Neural cell (in vitro differentiated cells): ENCODE data around the gene IFT80. TPM values are rescaled to one million over a fixed set of nuclear protein-coding genes. Genes with fewer than 3 reads are reported as not detected.

Source experiments
- H2AFZ ChIP-seq: fragments of 200-600, 300-800 bp; sonication (generic), shearing (Covaris generic); 2 replicates; pipeline ENCODE4 v1.6.0; 2014; ENCODE audit warnings: low read depth, mild to moderate bottlenecking, antibody characterized with exemption, low read length, moderate library complexity
- H3F3A ChIP-seq: fragments of 200-600 bp; shearing (Covaris generic); 2 replicates; pipeline ENCODE4 v1.6.1; 2016; ENCODE audit warnings: mild to moderate bottlenecking, moderate library complexity, mixed read lengths, antibody characterized with exemption, low read length; ENCODE audit not compliant: insufficient read depth, poor library complexity, severe bottlenecking
- H3K27ac ChIP-seq: fragments of 200-600, 300-800 bp; sonication (generic), shearing (Covaris generic); 2 replicates; pipeline ENCODE4 v1.5.1; 2014; ENCODE audit warnings: mild to moderate bottlenecking, low read length, moderate library complexity
- H3K27me3 ChIP-seq: fragments of 300-800, 200-600 bp; sonication (generic), shearing (Covaris generic); 2 replicates; pipeline ENCODE4 v1.6.0; 2014; ENCODE audit warnings: mild to moderate bottlenecking, low read depth, low read length, moderate library complexity; ENCODE audit not compliant: insufficient read depth
- H3K36me3 ChIP-seq: fragments of 300-800, 200-600 bp; sonication (generic), shearing (Covaris generic); 2 replicates; pipeline ENCODE4 v1.5.1; 2014; ENCODE audit warnings: mild to moderate bottlenecking, antibody characterized with exemption, low read length, moderate library complexity; ENCODE audit not compliant: insufficient read depth
- H3K4me2 ChIP-seq: fragments of 300-800, 200-600 bp; sonication (generic), shearing (Covaris generic); 2 replicates; pipeline ENCODE4 v1.6.0; 2014; ENCODE audit warnings: mild to moderate bottlenecking, low read length
- H3K4me3 ChIP-seq: fragments of 300-800, 200-600 bp; sonication (generic), shearing (Covaris generic); 2 replicates; pipeline ENCODE4 v1.5.1; 2014; ENCODE audit warnings: mild to moderate bottlenecking, low read length, moderate library complexity
- H3K79me2 ChIP-seq: fragments of 200-600 bp; shearing (Covaris generic); replicated peaks from 2 replicates; pipeline ENCODE4 v1.6.0; 2014; ENCODE audit warnings: mild to moderate bottlenecking, low read length, moderate library complexity; ENCODE audit not compliant: insufficient read depth
- H3K9ac ChIP-seq: fragments of 300-800, 200-600 bp; sonication (generic), shearing (Covaris generic); 2 replicates; pipeline ENCODE4 v1.6.1; 2016; ENCODE audit warnings: mild to moderate bottlenecking, low read length, mixed read lengths
- H3K9me2 ChIP-seq: fragments of 200-600 bp; shearing (Covaris generic); 2 replicates; pipeline ENCODE4 v1.6.1; 2016; ENCODE audit warnings: mild to moderate bottlenecking, low read length, mixed read lengths; ENCODE audit not compliant: insufficient read depth
- H3K9me3 ChIP-seq: fragments of 200-600, 300-800 bp; sonication (generic), shearing (Covaris generic); 2 replicates; pipeline ENCODE4 v1.6.1; 2016; ENCODE audit warnings: mild to moderate bottlenecking, mixed run types, low read length, moderate library complexity, mixed read lengths
- H4K20me1 ChIP-seq: fragments of 200-600 bp; shearing (Covaris generic); 2 replicates; pipeline ENCODE4 v1.6.1; 2016; ENCODE audit warnings: mild to moderate bottlenecking, mixed run types; ENCODE audit not compliant: insufficient read depth
- CTCF ChIP-seq: fragments of 450-650 bp; IDR thresholded peaks from 2 replicates; pipeline ENCODE4 v1.5.1; 2014; ENCODE audit warnings: antibody characterized with exemption, mild to moderate bottlenecking, moderate library complexity; ENCODE audit not compliant: poor library complexity, severe bottlenecking
- EP300 ChIP-seq: fragments of 450-650 bp; conservative IDR thresholded peaks from 2 replicates; pipeline ENCODE4 v1.6.1; 2014; ENCODE audit warnings: antibody characterized with exemption, mild to moderate bottlenecking, moderate library complexity; ENCODE audit not compliant: poor library complexity, severe bottlenecking
- EZH2 ChIP-seq: fragments of 200-600, 300-800 bp; shearing (Covaris generic), sonication (generic); IDR thresholded peaks from 2 replicates; pipeline ENCODE4 v1.6.1; 2014; ENCODE audit warnings: antibody characterized with exemption, low read length, borderline replicate concordance, mild to moderate bottlenecking; ENCODE audit not compliant: insufficient read depth, poor library complexity, severe bottlenecking
- MXI1 ChIP-seq: fragments of 450-650 bp; conservative IDR thresholded peaks from 2 replicates; pipeline ENCODE4 v1.6.1; 2014; ENCODE audit warnings: antibody characterized with exemption, mild to moderate bottlenecking; ENCODE audit not compliant: poor library complexity, severe bottlenecking
- POLR2AphosphoS5 ChIP-seq: IDR thresholded peaks from 2 replicates; pipeline ENCODE4 v1.6.1; 2012
- RAD21 ChIP-seq: fragments of 450-650 bp; conservative IDR thresholded peaks from 2 replicates; pipeline ENCODE4 v1.6.1; 2014; ENCODE audit warnings: antibody characterized with exemption, mild to moderate bottlenecking, moderate library complexity
- REST ChIP-seq: IDR thresholded peaks from 2 replicates; pipeline ENCODE4 v1.6.1; 2012; ENCODE audit warnings: borderline replicate concordance
- SMC3 ChIP-seq: fragments of 450-650 bp; conservative IDR thresholded peaks from 2 replicates; pipeline ENCODE4 v1.6.1; 2014; ENCODE audit warnings: antibody characterized with exemption, mild to moderate bottlenecking, moderate library complexity; ENCODE audit not compliant: poor library complexity
- TAF1 ChIP-seq: IDR thresholded peaks from 2 replicates; pipeline ENCODE4 v1.6.1; 2012; ENCODE audit warnings: low read depth
- polyA plus RNA-seq: library from polyadenylated mRNA; depleted of rRNA; stranded (reverse); fragments of >200 nt; gene quantifications from 2 replicates; pipeline ENCODE4 v1.2.3, GENCODE V29; 2014

IFT80 gene
- polyA plus RNA-seq, 1 donor from 2014 or later: 59.9 TPM

GRCh38 chr3:160417311-160417710, 18.3 kb upstream of the IFT80 start:
- no peak overlapping the region for H3K4me3 ChIP-seq
- no peak overlapping the region for H3K4me2 ChIP-seq
- H3K27ac ChIP-seq: no peak overlapping the region
- no peaks in the 10 kb centered on the region for H4K20me1 ChIP-seq
- H3K27me3 ChIP-seq: no peaks in the 10 kb centered on the region
- H3K36me3 ChIP-seq: no peaks in the 10 kb centered on the region
- H3K9me3 ChIP-seq: no peaks in the 10 kb centered on the region
- H3K79me2 ChIP-seq: no peaks in the 10 kb centered on the region
- H2AFZ ChIP-seq: no peak overlapping the region
- no peak for TF ChIP-seq REST
- no peak for TF ChIP-seq SMC3
- TF ChIP-seq RAD21: no peak
- no peak for TF ChIP-seq MXI1
- no peak for TF ChIP-seq EP300
- TF ChIP-seq CTCF: no peak
- TF ChIP-seq TAF1: no peak
- no peak for TF ChIP-seq EZH2
- TF ChIP-seq POLR2AphosphoS5: no peak
- peaks cover 5% of the 10 kb centered on the region for H3F3A ChIP-seq
- H3K9ac ChIP-seq: no peak overlapping the region
- no peaks in the 10 kb centered on the region for H3K9me2 ChIP-seq

- no peaks in the 10 kb centered on the region for H3K79me2 ChIP-seq
- H3K27ac ChIP-seq: no peak overlapping the region
Measured at GRCh38 chr3:160413613-160414248, 14.7 kb upstream of the IFT80 start.

More at GRCh38 chr3:160413613-160414248, 14.7 kb upstream of the IFT80 start:
- TF ChIP-seq TAF1 (no peak), EP300 (no peak), SMC3 (peak; percentile 85), RAD21 (peak; percentile 87), CTCF (peak; percentile 83)
- Histone ChIP-seq H3K36me3 (no peaks in the 10 kb centered on the region), H3F3A (peaks cover 5% of the 10 kb centered on the region), H3K27me3 (no peaks in the 10 kb centered on the region), H2AFZ (no peak overlapping the region), H3K9ac (no peak overlapping the region), H3K4me2 (no peak overlapping the region), H3K4me3 (no peak overlapping the region), H3K9me3 (no peaks in the 10 kb centered on the region), H3K9me2 (no peaks in the 10 kb centered on the region), H4K20me1 (no peaks in the 10 kb centered on the region)
